Measurements from ENCODE around the gene MRPL16.

DNA sequence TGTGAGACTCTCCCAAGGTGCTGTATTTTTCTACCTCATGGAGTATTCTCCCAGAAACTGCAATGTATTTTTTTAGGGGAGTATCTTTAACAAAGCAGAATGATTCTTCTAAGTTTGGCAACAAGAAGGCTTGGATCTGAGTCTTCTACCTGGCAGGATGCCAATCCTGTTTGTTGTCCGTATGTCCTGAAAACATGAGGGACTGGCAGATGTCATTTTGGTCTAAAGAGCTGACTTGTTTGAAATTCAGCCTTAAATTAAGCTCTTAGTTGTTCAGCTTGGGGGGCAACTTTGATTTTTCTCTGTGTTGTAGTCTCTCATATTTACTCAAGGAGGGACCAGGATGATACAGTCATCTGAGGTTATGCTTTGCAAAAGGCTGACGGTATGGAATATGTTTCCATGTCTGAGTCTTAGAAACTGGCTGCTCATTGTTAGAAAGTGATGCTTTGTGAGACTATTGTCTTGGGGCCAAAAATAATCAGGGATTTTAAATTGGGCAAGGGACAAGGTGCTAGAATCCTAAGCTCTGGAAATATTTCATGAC lies 9.3 kb downstream of the MRPL16 start:
- TF ChIP-seq, protein P1, sequence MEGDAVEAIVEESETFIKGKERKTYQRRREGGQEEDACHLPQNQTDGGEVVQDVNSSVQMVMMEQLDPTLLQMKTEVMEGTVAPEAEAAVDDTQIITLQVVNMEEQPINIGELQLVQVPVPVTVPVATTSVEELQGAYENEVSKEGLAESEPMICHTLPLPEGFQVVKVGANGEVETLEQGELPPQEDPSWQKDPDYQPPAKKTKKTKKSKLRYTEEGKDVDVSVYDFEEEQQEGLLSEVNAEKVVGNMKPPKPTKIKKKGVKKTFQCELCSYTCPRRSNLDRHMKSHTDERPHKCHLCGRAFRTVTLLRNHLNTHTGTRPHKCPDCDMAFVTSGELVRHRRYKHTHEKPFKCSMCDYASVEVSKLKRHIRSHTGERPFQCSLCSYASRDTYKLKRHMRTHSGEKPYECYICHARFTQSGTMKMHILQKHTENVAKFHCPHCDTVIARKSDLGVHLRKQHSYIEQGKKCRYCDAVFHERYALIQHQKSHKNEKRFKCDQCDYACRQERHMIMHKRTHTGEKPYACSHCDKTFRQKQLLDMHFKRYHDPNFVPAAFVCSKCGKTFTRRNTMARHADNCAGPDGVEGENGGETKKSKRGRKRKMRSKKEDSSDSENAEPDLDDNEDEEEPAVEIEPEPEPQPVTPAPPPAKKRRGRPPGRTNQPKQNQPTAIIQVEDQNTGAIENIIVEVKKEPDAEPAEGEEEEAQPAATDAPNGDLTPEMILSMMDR (IDR thresholded peaks at IDR 0.05): no peak
- no peak for TF ChIP-seq POLR2AphosphoS5 (IDR thresholded peaks at IDR 0.05)
- TF ChIP-seq POLR2A (IDR thresholded peaks at IDR 0.05): no peak
